Neural progenitor cell (in vitro differentiated cells): ENCODE measurements around the gene ARFGAP1. TPM values are rescaled to one million over a fixed set of nuclear protein-coding genes. Genes with fewer than 3 reads are reported as not detected.

Experiments
- DNase-seq: peaks from one replicate; pipeline ENCODE4 v3.0.0-alpha.2; 2016; ENCODE audit warnings: low spot score
- H2AFZ ChIP-seq: fragments of 200-600 bp; sonication (generic); replicated peaks from 2 replicates; pipeline ENCODE4 v1.6.1; 2016; ENCODE audit warnings: antibody characterized with exemption
- H3F3A ChIP-seq: fragments of 200-600 bp; sonication (generic); 2 replicates; pipeline ENCODE4 v1.6.1; 2016; ENCODE audit warnings: antibody characterized with exemption, low read depth
- H3K27ac ChIP-seq: fragments of 200-600 bp; sonication (generic); 2 replicates; pipeline ENCODE4 v1.5.1; 2016; ENCODE audit warnings: mild to moderate bottlenecking
- H3K27me3 ChIP-seq: fragments of 200-600 bp; sonication (generic); 2 replicates; pipeline ENCODE4 v1.6.1; 2016; ENCODE audit warnings: mild to moderate bottlenecking, moderate library complexity
- H3K36me3 ChIP-seq: fragments of 200-600 bp; sonication (generic); 2 replicates; pipeline ENCODE4 v1.5.1; 2016
- H3K4me1 ChIP-seq: fragments of 200-600 bp; sonication (generic); 2 replicates; pipeline ENCODE4 v1.6.1; 2016; ENCODE audit warnings: mixed run types
- H3K4me2 ChIP-seq: fragments of 200-600 bp; sonication (generic); 2 replicates; pipeline ENCODE4 v1.6.1; 2016
- H3K4me3 ChIP-seq: fragments of 200-600 bp; sonication (generic); 2 replicates; pipeline ENCODE4 v1.5.1; 2016
- H3K79me2 ChIP-seq: fragments of 200-600 bp; sonication (generic); 2 replicates; pipeline ENCODE4 v1.6.1; 2016; ENCODE audit warnings: low read depth
- H3K9ac ChIP-seq: fragments of 200-600 bp; sonication (generic); 2 replicates; pipeline ENCODE4 v1.6.1; 2016
- H3K9me3 ChIP-seq: fragments of 200-600 bp; sonication (generic); 2 replicates; pipeline ENCODE4 v1.5.1; 2016; ENCODE audit warnings: low read depth
- H4K20me1 ChIP-seq: fragments of 200-600 bp; sonication (generic); 2 replicates; pipeline ENCODE4 v1.6.1; 2016; ENCODE audit warnings: low read depth
- H3K27ac Mint-ChIP-seq: 3 replicates; pipeline ENCODE4 v1.8.0; 2021; ENCODE audit warnings: mixed read lengths
- H3K27me3 Mint-ChIP-seq: 2 replicates; pipeline ENCODE4 v1.8.0; 2022; ENCODE audit warnings: low read depth, mild to moderate bottlenecking, inconsistent platforms, moderate library complexity, mixed read lengths; ENCODE audit not compliant: insufficient read depth
- H3K36me3 Mint-ChIP-seq: 3 replicates; pipeline ENCODE4 v1.8.0; 2021; ENCODE audit warnings: mixed read lengths
- H3K4me1 Mint-ChIP-seq: 3 replicates; pipeline ENCODE4 v1.8.0; 2021; ENCODE audit warnings: mixed read lengths
- H3K4me3 Mint-ChIP-seq: 3 replicates; pipeline ENCODE4 v1.8.0; 2021; ENCODE audit warnings: mild to moderate bottlenecking, moderate library complexity, mixed read lengths
- H3K9me3 Mint-ChIP-seq: 3 replicates; pipeline ENCODE4 v1.8.0; 2020; ENCODE audit warnings: mixed read lengths
- CTCF ChIP-seq: fragments of 200-600 bp; sonication (generic); IDR thresholded peaks from 2 replicates; pipeline ENCODE4 v1.5.1; 2017; ENCODE audit warnings: antibody characterized with exemption, mild to moderate bottlenecking
- EZH2 ChIP-seq: fragments of 200-600 bp; sonication (generic); IDR thresholded peaks from 2 replicates; pipeline ENCODE4 v1.6.1; 2017; ENCODE audit warnings: antibody characterized with exemption, mild to moderate bottlenecking, moderate library complexity
- EZH2phosphoT487 ChIP-seq: fragments of 200-600 bp; sonication (generic); IDR thresholded peaks from 2 replicates; pipeline ENCODE4 v1.6.1; 2017; ENCODE audit warnings: antibody characterized with exemption
- total RNA-seq: library from RNA; depleted of rRNA; stranded (reverse); fragments of >200 nt; gene quantifications from 2 replicates; pipeline ENCODE4 v1.2.3, GENCODE V29; 2015; ENCODE audit warnings: low replicate concordance

The ARFGAP1 gene
- total RNA-seq, 1 donor from 2014 or later, result 43.7 TPM

- H3F3A ChIP-seq, result peaks cover 30% of the 10 kb centered on the region
- no peak overlapping the region for H3K9ac ChIP-seq
- H3K27me3 ChIP-seq, result no peaks in the 10 kb centered on the region
- Mint-ChIP-seq H3K27me3 (peaks cover 9% of the 10 kb centered on the region), H3K4me3 (no peak overlapping the region), H3K9me3 (no peaks in the 10 kb centered on the region), H3K36me3 (no peaks in the 10 kb centered on the region), H3K4me1 (peaks cover 56% of the 10 kb centered on the region), H3K27ac (no peak overlapping the region)
- H3K4me2 ChIP-seq, result no peak overlapping the region
- no peak overlapping the region for H3K27ac ChIP-seq
- H3K4me1 ChIP-seq, result peaks cover 34% of the 10 kb centered on the region
- no peak overlapping the region for H3K4me3 ChIP-seq
- H3K9me3 ChIP-seq, result no peaks in the 10 kb centered on the region
- no peaks in the 10 kb centered on the region for H4K20me1 ChIP-seq
- H2AFZ ChIP-seq, result no peak overlapping the region
- TF ChIP-seq CTCF, result no peak
- TF ChIP-seq EZH2, result no peak
- no peak for TF ChIP-seq EZH2phosphoT487
- no peak for DNase-seq
- H3K79me2 ChIP-seq, result no peaks in the 10 kb centered on the region
- H3K36me3 ChIP-seq, result no peaks in the 10 kb centered on the region
These were observed 39.6 kb upstream of the ARFGAP1 start for GRCh38 chr20:63233061-63233344.

DNA sequence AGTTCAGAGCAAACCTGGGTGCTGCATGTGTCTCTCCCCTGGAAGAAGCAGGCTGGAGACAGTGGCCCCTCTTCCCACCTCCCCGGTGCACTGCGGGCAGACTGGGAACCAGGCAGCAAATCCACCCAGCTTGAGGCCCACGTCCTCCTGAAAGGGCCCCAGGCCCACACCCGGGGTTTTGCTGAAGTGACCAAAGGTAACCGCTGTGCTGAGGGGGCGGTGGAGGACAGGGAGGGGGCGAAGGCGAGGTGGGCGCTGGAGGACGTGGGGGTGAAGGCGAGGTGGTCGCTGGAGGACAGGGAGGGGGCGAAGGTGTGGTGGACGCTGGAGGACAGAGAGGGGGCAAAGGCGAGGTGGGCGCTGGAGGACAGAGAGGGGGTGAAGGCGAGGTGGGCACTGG, 38.7 kb upstream of the ARFGAP1 start:
- peaks cover 31% of the 10 kb centered on the region for H3K4me1 ChIP-seq
- H3K9ac ChIP-seq, result no peak overlapping the region
- peaks cover 52% of the 10 kb centered on the region for H3K4me1 Mint-ChIP-seq
- H3K27me3 Mint-ChIP-seq, result peaks cover 9% of the 10 kb centered on the region
- no peaks in the 10 kb centered on the region for H3K36me3 Mint-ChIP-seq
- H2AFZ ChIP-seq, result no peak overlapping the region
- no peak overlapping the region for H3K4me3 ChIP-seq
- H3K27ac ChIP-seq, result no peak overlapping the region
- H3K27me3 ChIP-seq, result no peaks in the 10 kb centered on the region
- H3K27ac Mint-ChIP-seq, result no peak overlapping the region
- no peaks in the 10 kb centered on the region for H3K79me2 ChIP-seq
- H3K4me3 Mint-ChIP-seq, result no peak overlapping the region
- no peaks in the 10 kb centered on the region for H3K9me3 Mint-ChIP-seq
- H3K36me3 ChIP-seq, result no peaks in the 10 kb centered on the region
- H3K4me2 ChIP-seq, result no peak overlapping the region
- no peak for TF ChIP-seq EZH2
- no peak for TF ChIP-seq EZH2phosphoT487
- no peak for TF ChIP-seq CTCF
- H3F3A ChIP-seq, result peaks cover 25% of the 10 kb centered on the region
- no peaks in the 10 kb centered on the region for H4K20me1 ChIP-seq
- DNase-seq, result no peak
- no peaks in the 10 kb centered on the region for H3K9me3 ChIP-seq

GRCh38 chr20:63234693-63235398, 37.8 kb upstream of the ARFGAP1 start:
- Histone ChIP-seq H3K36me3 (no peaks in the 10 kb centered on the region), H3K27ac (no peak overlapping the region), H3F3A (peaks cover 20% of the 10 kb centered on the region), H3K27me3 (no peaks in the 10 kb centered on the region), H3K4me1 (peaks cover 23% of the 10 kb centered on the region), H3K9me3 (no peaks in the 10 kb centered on the region), H3K4me2 (peak overlapping the region; percentile 60), H3K9ac (no peak overlapping the region), H2AFZ (peak overlapping the region; percentile 65), H3K79me2 (no peaks in the 10 kb centered on the region), H3K4me3 (no peak overlapping the region), H4K20me1 (no peaks in the 10 kb centered on the region)
- H3K9me3 Mint-ChIP-seq, result no peaks in the 10 kb centered on the region
- peak; percentile 79 for DNase-seq
- H3K4me1 Mint-ChIP-seq, result peaks cover 43% of the 10 kb centered on the region
- TF ChIP-seq CTCF, result peak; percentile 61
- TF ChIP-seq EZH2phosphoT487, result no peak
- no peaks in the 10 kb centered on the region for H3K36me3 Mint-ChIP-seq
- H3K4me3 Mint-ChIP-seq, result no peak overlapping the region
- peak overlapping the region; percentile 79 for H3K27ac Mint-ChIP-seq
- peaks cover 9% of the 10 kb centered on the region for H3K27me3 Mint-ChIP-seq
